Caco-2 (cell line): ENCODE measurements around the gene ELOVL5. TPM values are rescaled to one million over a fixed set of nuclear protein-coding genes. Genes with fewer than 3 reads are reported as not detected.

ENCODE experiments used
- BruUV-seq: library from RNA; stranded (reverse); fragments of 400-500 nt; replicated peaks from 2 replicates; lab custom pipeline; 2021; lab: Mats Ljungman, UMichigan
- CTCF ChIA-PET: fragments of 300-600 bp; sonication (Branson Sonifier 250); formaldehyde crosslinking; loops from one replicate; lab custom pipeline; 2022; ENCODE audit warnings: antibody characterized with exemption; lab: Charles Lee
- POLR2A ChIA-PET: fragments of 300-600 bp; sonication (Branson Sonifier 250); formaldehyde crosslinking; loops from one replicate; lab custom pipeline; 2022; ENCODE audit warnings: antibody characterized with exemption; lab: Charles Lee
- DNase-seq, 2 experiments: peaks; one replicate each; pipeline versions ENCODE4 v3.0.0 to v3.0.0-alpha.2; 2020 to 2022
- H3K27me3 ChIP-seq: replicated peaks from 2 replicates; pipeline ENCODE4 v1.6.0; 2011; ENCODE audit warnings: low read length; ENCODE audit not compliant: control insufficient read depth, insufficient read depth
- H3K36me3 ChIP-seq: 2 replicates; pipeline ENCODE4 v1.5.1; 2011; ENCODE audit warnings: low read length; ENCODE audit not compliant: control insufficient read depth, insufficient read depth
- H3K4me1 ChIP-seq: fragments of 250-450 bp; sonication (Bioruptor Pico); 2 replicates; pipeline ENCODE4 v1.5.1; 2020; ENCODE audit warnings: mild to moderate bottlenecking
- H3K4me3 ChIP-seq: 2 replicates; pipeline ENCODE4 v1.5.1; 2011; ENCODE audit warnings: low read depth, mild to moderate bottlenecking, control low read depth, low read length
- H3K9me3 ChIP-seq: fragments of 250-450 bp; sonication (Bioruptor Pico); 2 replicates; pipeline ENCODE4 v1.5.1; 2020; ENCODE audit warnings: mild to moderate bottlenecking, moderate library complexity
- H3K27ac Mint-ChIP-seq: one replicate; pipeline ENCODE4 v1.8.0; 2022; ENCODE audit warnings: mixed read lengths; ENCODE audit not compliant: unreplicated experiment
- H3K27me3 Mint-ChIP-seq: one replicate; pipeline ENCODE4 v1.8.0; 2022; ENCODE audit warnings: mixed read lengths; ENCODE audit not compliant: insufficient read depth, unreplicated experiment
- H3K36me3 Mint-ChIP-seq: one replicate; pipeline ENCODE4 v1.8.0; 2022; ENCODE audit warnings: mild to moderate bottlenecking, mixed read lengths; ENCODE audit not compliant: insufficient read depth, unreplicated experiment
- H3K4me1 Mint-ChIP-seq: one replicate; pipeline ENCODE4 v1.8.0; 2022; ENCODE audit warnings: low read depth, mixed read lengths; ENCODE audit not compliant: unreplicated experiment
- H3K4me3 Mint-ChIP-seq: one replicate; pipeline ENCODE4 v1.8.0; 2022; ENCODE audit warnings: mild to moderate bottlenecking, moderate library complexity, mixed read lengths; ENCODE audit not compliant: unreplicated experiment
- H3K9me3 Mint-ChIP-seq: one replicate; pipeline ENCODE4 v1.8.0; 2022; ENCODE audit warnings: mixed read lengths; ENCODE audit not compliant: unreplicated experiment
- CTCF ChIP-seq, 2 experiments: fragments of 200-600 bp in 1 of 2; IDR thresholded peaks; 1 replicate in 1 of 2; 2 replicates in 1 of 2; pipeline versions ENCODE4 v1.5.1 to v1.8.0; 2011 to 2022; ENCODE audit warnings: antibody characterized with exemption in 1 of 2, control low read depth in 1 of 2, inconsistent platforms in 1 of 2, low read depth in 1 of 2, low read length in 1 of 2, mild to moderate bottlenecking in 1 of 2, moderate library complexity in 1 of 2; ENCODE audit not compliant: insufficient read depth in 1 of 2, severe bottlenecking in 1 of 2, unreplicated experiment in 1 of 2
- intact Hi-C: fragments of 100-400 bp; cut with micrococcal nuclease; formaldehyde crosslinking; loops from one replicate; pipeline ENCODE4 v1.10.0; 2022; ENCODE audit not compliant: unreplicated experiment
- total RNA-seq: library from RNA; stranded (reverse); gene quantifications from 2 replicates; pipeline ENCODE4 v1.2.3, GENCODE V29; 2022

Gene ELOVL5
- total RNA-seq, 1 experiment from 2014 or later: 70.4 TPM

- CTCF ChIA-PET: no interaction called here
- H3K36me3 Mint-ChIP-seq: peaks cover 16% of the 10 kb centered on the region
Observed at GRCh38 chr6:53280207-53280606, 68.5 kb downstream of the ELOVL5 start.

GRCh38 chr6:53279293-53279692, 69.5 kb downstream of the ELOVL5 start:
- H3K36me3 Mint-ChIP-seq: peaks cover 16% of the 10 kb centered on the region
- Histone ChIP-seq H3K9me3 (no peaks in the 10 kb centered on the region), H3K36me3 (no peaks in the 10 kb centered on the region), H3K4me3 (no peak overlapping the region), H3K27me3 (no peaks in the 10 kb centered on the region), H3K4me1 (no peaks in the 10 kb centered on the region)
- H3K27ac Mint-ChIP-seq: no peak overlapping the region
- TF ChIP-seq CTCF (IDR thresholded peaks at IDR 0.05; ENCODE audit: insufficient read depth in 1 of 2, low read depth in 1 of 2, low read length in 1 of 2, severe bottlenecking in 1 of 2, unreplicated experiment in 1 of 2): no peak
- DNase-seq: no peak
- POLR2A ChIA-PET: no interaction called here
- H3K4me3 Mint-ChIP-seq: no peak overlapping the region
- BruUV-seq: no TSS peak
- H3K9me3 Mint-ChIP-seq: no peaks in the 10 kb centered on the region
- no peaks in the 10 kb centered on the region for H3K27me3 Mint-ChIP-seq
- intact Hi-C loops: no loop called here
- no peaks in the 10 kb centered on the region for H3K4me1 Mint-ChIP-seq
- CTCF ChIA-PET: no interaction called here

More at GRCh38 chr6:53280207-53280606, 68.5 kb downstream of the ELOVL5 start:
- intact Hi-C loops: no loop called here
- no peaks in the 10 kb centered on the region for H3K36me3 ChIP-seq
- H3K4me3 Mint-ChIP-seq: no peak overlapping the region
- no peaks in the 10 kb centered on the region for H3K4me1 Mint-ChIP-seq
- H3K9me3 Mint-ChIP-seq: no peaks in the 10 kb centered on the region
- H3K4me1 ChIP-seq: no peaks in the 10 kb centered on the region
- H3K27ac Mint-ChIP-seq: no peak overlapping the region
- no peaks in the 10 kb centered on the region for H3K27me3 ChIP-seq
- TF ChIP-seq CTCF (IDR thresholded peaks at IDR 0.05; ENCODE audit: insufficient read depth in 1 of 2, low read depth in 1 of 2, low read length in 1 of 2, severe bottlenecking in 1 of 2, unreplicated experiment in 1 of 2): no peak
- DNase-seq: no peak
- no peaks in the 10 kb centered on the region for H3K9me3 ChIP-seq
- POLR2A ChIA-PET: no interaction called here
- BruUV-seq: no TSS peak
- H3K27me3 Mint-ChIP-seq: no peaks in the 10 kb centered on the region
- H3K4me3 ChIP-seq: no peak overlapping the region

GRCh38 chr6:53273370-53273769, 75.4 kb downstream of the ELOVL5 start:
- Mint-ChIP-seq H3K27ac (no peak overlapping the region), H3K4me1 (no peaks in the 10 kb centered on the region), H3K9me3 (no peaks in the 10 kb centered on the region), H3K27me3 (no peaks in the 10 kb centered on the region), H3K36me3 (peaks cover 42% of the 10 kb centered on the region), H3K4me3 (no peak overlapping the region)
- POLR2A ChIA-PET: no interaction called here
- DNase-seq: no peak
- CTCF ChIA-PET: no interaction called here
- no peak for TF ChIP-seq CTCF (IDR thresholded peaks at IDR 0.05; ENCODE audit: insufficient read depth in 1 of 2, low read depth in 1 of 2, low read length in 1 of 2, severe bottlenecking in 1 of 2, unreplicated experiment in 1 of 2)
- no peak overlapping the region for H3K4me3 ChIP-seq
- no peaks in the 10 kb centered on the region for H3K4me1 ChIP-seq
- no peaks in the 10 kb centered on the region for H3K36me3 ChIP-seq
- no peaks in the 10 kb centered on the region for H3K27me3 ChIP-seq
- BruUV-seq: no TSS peak
- intact Hi-C loops: no loop called here
- no peaks in the 10 kb centered on the region for H3K9me3 ChIP-seq
